A549 (cell line): Measurements from ENCODE around the gene ATOSA.

Source experiments
- BHLHE40 ChIP-seq: IDR thresholded peaks from 2 replicates; pipeline ENCODE4 v1.6.1; 2012; ENCODE audit warnings: low read depth, low read length, inconsistent platforms
- CBX8 ChIP-seq: fragments of 200-600 bp; sonication (generic); IDR thresholded peaks from 2 replicates; pipeline ENCODE4 v1.6.1; 2016
- EP300 ChIP-seq, 2 experiments: fragments of >200 bp; sonication (Bioruptor Twin); formaldehyde crosslinking; IDR thresholded peaks; 2 replicates in 1 of 2; 3 replicates in 1 of 2; pipeline ENCODE4 v1.6.1; 2016 to 2017
- JUN ChIP-seq, 2 experiments: fragments of >200 bp; sonication (Bioruptor Twin); formaldehyde crosslinking; IDR thresholded peaks; 2 replicates in 1 of 2; 3 replicates in 1 of 2; pipeline ENCODE4 v1.6.1; 2016 to 2017
- MAFK ChIP-seq: fragments of 450-650 bp; IDR thresholded peaks from 2 replicates; pipeline ENCODE4 v1.6.1; 2014; ENCODE audit not compliant: partially characterized antibody
- MYC ChIP-seq: IDR thresholded peaks from 2 replicates; pipeline ENCODE4 v1.6.1; 2012; ENCODE audit warnings: mild to moderate bottlenecking, inconsistent platforms, low read length, improper control_type of control experiment, borderline replicate concordance
- POLR2A ChIP-seq: IDR thresholded peaks from 2 replicates; pipeline ENCODE4 v1.6.1; 2012; ENCODE audit warnings: mild to moderate bottlenecking, low read length
- RCOR1 ChIP-seq: fragments of 150-350 bp; IDR thresholded peaks from 2 replicates; pipeline ENCODE4 v1.6.1; 2014; ENCODE audit warnings: antibody characterized with exemption, low read length, low read depth
- ZC3H11A ChIP-seq: fragments of 450-650 bp; IDR thresholded peaks from 2 replicates; pipeline ENCODE4 v1.6.1; 2014; ENCODE audit warnings: antibody characterized with exemption, mild to moderate bottlenecking
- ZFP36 ChIP-seq: fragments of 450-650 bp; IDR thresholded peaks from 2 replicates; pipeline ENCODE4 v1.6.1; 2014; ENCODE audit warnings: borderline replicate concordance; ENCODE audit not compliant: partially characterized antibody
- TF ChIP-seq, protein P1 (sequence below): fragments of >200 bp; sonication (Bioruptor Twin); formaldehyde crosslinking; IDR thresholded peaks from 3 replicates; pipeline ENCODE4 v1.5.1; 2016
- TF ChIP-seq, protein P2 (sequence below): fragments of 200-600 bp; sonication (generic); IDR thresholded peaks from 2 replicates; pipeline ENCODE4 v1.6.1; 2016; ENCODE audit warnings: antibody characterized with exemption, mild to moderate bottlenecking, moderate library complexity
- TF ChIP-seq, protein P3 (sequence below): fragments of 450-650 bp; IDR thresholded peaks from 2 replicates; pipeline ENCODE4 v1.6.1; 2014; ENCODE audit warnings: antibody characterized with exemption
- TF ChIP-seq, protein P4 (sequence below): IDR thresholded peaks from 2 replicates; pipeline ENCODE4 v1.6.1; 2012

DNA sequence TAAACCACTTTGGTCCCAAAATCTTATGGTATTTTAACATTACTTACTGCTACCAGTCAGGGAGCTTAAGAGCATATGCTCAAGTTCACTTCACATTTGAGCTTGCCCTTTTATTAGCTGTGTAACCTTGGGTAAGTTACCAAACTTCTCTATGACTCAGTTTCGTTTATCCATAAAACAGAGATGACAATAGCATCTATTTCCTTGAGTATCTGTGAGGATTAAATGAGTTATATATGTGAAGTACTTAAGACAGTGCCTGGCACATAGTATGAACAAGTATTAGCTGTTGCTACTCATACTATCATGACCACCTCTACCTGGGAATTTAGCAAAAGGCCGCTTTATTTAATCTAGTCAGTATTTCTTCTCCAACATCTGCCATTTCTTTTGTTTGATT lies 5.9 kb downstream of the ATOSA start:
- no peak for TF ChIP-seq JUN (IDR thresholded peaks at IDR 0.05)
- TF ChIP-seq ZFP36 = no peak
- TF ChIP-seq, protein P1, sequence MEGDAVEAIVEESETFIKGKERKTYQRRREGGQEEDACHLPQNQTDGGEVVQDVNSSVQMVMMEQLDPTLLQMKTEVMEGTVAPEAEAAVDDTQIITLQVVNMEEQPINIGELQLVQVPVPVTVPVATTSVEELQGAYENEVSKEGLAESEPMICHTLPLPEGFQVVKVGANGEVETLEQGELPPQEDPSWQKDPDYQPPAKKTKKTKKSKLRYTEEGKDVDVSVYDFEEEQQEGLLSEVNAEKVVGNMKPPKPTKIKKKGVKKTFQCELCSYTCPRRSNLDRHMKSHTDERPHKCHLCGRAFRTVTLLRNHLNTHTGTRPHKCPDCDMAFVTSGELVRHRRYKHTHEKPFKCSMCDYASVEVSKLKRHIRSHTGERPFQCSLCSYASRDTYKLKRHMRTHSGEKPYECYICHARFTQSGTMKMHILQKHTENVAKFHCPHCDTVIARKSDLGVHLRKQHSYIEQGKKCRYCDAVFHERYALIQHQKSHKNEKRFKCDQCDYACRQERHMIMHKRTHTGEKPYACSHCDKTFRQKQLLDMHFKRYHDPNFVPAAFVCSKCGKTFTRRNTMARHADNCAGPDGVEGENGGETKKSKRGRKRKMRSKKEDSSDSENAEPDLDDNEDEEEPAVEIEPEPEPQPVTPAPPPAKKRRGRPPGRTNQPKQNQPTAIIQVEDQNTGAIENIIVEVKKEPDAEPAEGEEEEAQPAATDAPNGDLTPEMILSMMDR = no peak
- no peak for TF ChIP-seq BHLHE40
- TF ChIP-seq, protein P2, sequence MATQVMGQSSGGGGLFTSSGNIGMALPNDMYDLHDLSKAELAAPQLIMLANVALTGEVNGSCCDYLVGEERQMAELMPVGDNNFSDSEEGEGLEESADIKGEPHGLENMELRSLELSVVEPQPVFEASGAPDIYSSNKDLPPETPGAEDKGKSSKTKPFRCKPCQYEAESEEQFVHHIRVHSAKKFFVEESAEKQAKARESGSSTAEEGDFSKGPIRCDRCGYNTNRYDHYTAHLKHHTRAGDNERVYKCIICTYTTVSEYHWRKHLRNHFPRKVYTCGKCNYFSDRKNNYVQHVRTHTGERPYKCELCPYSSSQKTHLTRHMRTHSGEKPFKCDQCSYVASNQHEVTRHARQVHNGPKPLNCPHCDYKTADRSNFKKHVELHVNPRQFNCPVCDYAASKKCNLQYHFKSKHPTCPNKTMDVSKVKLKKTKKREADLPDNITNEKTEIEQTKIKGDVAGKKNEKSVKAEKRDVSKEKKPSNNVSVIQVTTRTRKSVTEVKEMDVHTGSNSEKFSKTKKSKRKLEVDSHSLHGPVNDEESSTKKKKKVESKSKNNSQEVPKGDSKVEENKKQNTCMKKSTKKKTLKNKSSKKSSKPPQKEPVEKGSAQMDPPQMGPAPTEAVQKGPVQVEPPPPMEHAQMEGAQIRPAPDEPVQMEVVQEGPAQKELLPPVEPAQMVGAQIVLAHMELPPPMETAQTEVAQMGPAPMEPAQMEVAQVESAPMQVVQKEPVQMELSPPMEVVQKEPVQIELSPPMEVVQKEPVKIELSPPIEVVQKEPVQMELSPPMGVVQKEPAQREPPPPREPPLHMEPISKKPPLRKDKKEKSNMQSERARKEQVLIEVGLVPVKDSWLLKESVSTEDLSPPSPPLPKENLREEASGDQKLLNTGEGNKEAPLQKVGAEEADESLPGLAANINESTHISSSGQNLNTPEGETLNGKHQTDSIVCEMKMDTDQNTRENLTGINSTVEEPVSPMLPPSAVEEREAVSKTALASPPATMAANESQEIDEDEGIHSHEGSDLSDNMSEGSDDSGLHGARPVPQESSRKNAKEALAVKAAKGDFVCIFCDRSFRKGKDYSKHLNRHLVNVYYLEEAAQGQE = no peak
- no peak for TF ChIP-seq ZC3H11A
- TF ChIP-seq, protein P3, sequence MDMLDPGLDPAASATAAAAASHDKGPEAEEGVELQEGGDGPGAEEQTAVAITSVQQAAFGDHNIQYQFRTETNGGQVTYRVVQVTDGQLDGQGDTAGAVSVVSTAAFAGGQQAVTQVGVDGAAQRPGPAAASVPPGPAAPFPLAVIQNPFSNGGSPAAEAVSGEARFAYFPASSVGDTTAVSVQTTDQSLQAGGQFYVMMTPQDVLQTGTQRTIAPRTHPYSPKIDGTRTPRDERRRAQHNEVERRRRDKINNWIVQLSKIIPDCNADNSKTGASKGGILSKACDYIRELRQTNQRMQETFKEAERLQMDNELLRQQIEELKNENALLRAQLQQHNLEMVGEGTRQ = no peak
- TF ChIP-seq CBX8 = no peak
- no peak for TF ChIP-seq MYC
- TF ChIP-seq POLR2A = no peak
- TF ChIP-seq, protein P4, sequence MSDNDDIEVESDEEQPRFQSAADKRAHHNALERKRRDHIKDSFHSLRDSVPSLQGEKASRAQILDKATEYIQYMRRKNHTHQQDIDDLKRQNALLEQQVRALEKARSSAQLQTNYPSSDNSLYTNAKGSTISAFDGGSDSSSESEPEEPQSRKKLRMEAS = no peak
- no peak for TF ChIP-seq MAFK
- no peak for TF ChIP-seq EP300 (IDR thresholded peaks at IDR 0.05)
- no peak for TF ChIP-seq RCOR1
